ENCODE measurements around the gene MAPKAP1.

DNA sequence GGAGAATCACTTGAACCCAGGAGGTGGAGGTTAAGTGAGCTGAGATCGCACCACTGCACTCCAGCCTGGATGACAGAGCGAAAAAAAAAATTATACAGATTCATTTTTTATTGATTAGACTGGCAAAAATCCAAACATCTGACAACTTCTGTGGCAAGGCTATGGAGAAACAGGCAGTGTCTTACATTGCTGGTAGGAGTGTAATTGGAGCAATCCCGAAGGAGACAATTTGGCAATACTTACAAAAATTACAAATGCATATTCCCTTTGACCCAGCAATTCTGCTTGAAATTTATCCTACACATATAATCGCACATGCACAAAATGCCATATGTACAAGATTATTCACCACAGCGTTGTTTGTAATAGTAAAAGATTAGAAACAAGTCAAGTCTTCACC, 86.8 kb downstream of the MAPKAP1 start:
- TF ChIP-seq POLR2AphosphoS5 (IDR thresholded peaks at IDR 0.05), result no peak
- no peak for TF ChIP-seq CTCF (IDR thresholded peaks at IDR 0.05)
- TF ChIP-seq EP300 (IDR thresholded peaks at IDR 0.05), result no peak
- TF ChIP-seq POLR2A (IDR thresholded peaks at IDR 0.05), result no peak

Data from stomach (tissue), 4 donors.